Measurements from ENCODE around the gene UBE2D2.
"Not testable (repeated sequence)": the region's sequence is repeated elsewhere in the genome, so short reads cannot be mapped to it uniquely, and the experiment has no call there.

UBE2D2 gene

DNA sequence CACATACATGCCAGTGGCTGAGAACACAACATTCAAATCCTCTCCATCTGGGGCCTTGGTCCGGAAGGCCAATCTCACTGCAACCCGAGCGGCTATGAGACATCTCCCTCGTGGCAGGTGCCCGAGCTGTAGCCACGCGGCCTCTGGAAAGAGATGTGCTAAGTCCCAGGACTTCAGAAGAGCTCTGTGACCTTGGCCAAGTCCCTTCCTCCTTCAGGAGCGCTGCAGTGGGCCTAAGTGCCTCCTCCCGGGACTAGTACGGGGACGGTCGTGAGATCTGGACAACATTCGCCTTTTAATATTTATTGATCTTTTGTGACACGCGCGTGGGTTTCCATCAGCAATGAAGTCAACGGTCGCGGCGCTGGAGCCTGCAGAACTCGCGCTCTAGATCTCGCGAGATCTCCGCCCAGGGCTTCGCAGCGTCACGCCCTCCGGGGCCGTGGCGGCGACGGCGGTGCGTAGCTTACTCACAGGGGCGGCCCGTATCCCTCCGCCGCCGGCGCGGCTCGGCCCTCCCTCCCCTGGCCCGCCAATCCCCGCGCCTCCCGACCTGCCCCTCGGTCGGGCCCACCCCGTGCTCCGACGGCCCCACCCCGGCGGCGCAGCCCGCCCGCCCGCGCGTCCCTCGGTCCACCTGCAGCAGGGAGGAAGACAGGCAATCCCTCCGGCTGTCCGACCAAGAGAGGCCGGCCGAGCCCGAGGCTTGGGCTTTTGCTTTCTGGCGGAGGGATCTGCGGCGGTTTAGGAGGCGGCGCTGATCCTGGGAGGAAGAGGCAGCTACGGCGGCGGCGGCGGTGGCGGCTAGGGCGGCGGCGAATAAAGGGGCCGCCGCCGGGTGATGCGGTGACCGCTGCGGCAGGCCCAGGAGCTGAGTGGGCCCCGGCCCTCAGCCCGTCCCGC, at the start of gene UBE2D2:
Gene UBE2D2 (plus strand): TSS at position 588 of the 903 bp plus-strand sequence. CDS start 453 bp downstream, outside the sequence.
- peak; percentile 92 to 95 for DNase-seq (ENCODE audit: extremely low read depth in 1 of 2, low read depth in 1 of 2)

DNA sequence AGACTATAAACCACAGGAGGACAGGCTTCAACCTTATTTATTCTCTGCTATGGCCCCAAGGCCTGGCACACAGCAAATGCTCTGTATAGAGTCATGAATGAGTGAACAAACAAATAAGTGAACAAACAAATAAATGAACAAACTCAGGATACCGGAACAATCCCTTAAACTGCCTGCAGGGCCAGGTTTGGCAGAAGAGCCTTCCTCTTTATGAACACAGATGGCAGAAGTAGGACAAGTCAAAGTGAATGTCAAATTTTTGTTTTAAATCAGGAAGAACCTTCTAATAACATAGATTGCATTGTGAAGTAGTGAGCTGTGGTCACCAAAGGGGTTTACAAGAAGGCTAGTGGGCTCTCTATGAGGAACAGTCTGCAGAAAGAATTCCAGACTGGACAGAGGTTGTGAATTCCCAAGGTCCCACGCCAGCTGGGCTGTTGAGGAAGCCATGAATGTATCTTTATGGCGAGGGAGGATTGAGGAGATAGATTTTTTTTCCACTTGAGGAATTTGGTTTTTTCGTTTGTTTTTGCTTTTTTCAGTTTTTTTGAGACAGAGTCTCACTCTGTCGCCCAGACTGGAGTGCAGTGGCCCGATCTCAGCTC, 48.3 kb upstream of the UBE2D2 start:
- DNase-seq (ENCODE audit: extremely low read depth in 1 of 2, low read depth in 1 of 2), result no peak

DNA sequence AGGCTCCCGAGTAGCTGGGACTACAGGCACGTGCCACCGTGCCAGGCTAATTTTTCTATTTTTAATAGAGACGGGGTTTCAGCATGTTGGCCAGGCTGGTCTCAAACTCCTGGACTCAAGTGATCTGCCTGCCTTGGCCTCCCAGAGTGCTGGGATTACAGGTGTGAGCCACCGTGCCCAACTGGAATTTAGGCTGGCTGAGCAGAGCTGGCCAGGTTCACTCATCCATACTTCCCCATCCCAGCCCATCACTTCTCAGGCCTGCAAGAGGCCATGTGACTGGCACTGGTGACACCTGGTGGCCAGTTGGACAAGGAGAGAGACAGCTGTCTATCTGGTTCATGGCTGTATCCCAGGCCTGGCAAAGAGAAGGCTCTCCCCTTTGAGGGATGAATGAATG, 47.7 kb upstream of the UBE2D2 start:
- DNase-seq (ENCODE audit: extremely low read depth in 1 of 2, low read depth in 1 of 2), result peak in 1 of 2 donors; percentile 69

DNA sequence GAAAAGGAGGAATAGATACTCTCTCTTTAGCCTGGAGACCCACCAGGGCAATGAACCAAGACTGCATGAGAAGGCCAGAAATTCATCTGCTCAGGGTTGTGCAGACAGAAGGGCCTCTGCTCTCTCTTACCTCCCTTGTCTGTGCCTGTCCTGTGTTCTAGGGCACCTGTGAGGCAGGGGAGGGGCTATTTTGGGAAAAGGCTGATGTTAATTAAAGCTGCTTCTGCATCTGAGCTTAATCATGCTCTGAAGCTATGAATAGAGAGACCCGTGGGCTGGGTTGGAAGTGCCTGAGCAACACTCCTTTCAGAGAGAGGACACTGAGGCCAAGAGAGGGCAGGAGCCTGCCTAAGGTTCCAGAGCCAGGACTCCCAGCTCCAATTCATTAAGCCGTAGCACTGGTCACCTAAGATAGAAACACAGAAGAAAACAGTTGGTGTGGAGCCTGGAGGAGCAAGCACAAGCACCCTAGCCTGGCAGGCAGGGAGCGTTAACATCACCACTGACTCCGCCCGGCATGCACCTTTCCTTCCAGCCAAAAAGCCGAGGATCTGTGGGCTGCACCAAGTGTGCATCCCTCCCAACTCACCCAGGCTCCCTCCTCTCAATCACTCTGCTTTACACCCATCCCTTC, 47.2 kb upstream of the UBE2D2 start:
- DNase-seq (ENCODE audit: extremely low read depth in 1 of 2, low read depth in 1 of 2), result no peak

DNA sequence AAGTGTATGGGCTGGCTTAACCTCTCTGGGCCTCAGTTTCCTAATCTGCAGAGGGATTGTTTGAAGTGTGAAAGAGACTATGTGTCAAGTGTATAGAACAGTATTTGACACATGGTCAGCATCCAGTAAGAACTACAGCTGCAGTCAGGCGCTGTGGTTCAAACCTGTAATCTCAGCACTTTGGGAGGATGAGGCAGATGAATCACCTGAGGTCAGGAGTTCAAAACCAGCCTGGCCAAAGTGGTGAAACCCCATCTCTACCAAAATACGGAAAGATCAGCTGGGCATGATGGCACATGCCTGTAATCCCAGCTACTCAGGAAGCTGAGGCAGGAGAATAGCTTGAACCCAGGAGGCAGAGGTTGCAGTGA, 46.7 kb upstream of the UBE2D2 start:
- DNase-seq (ENCODE audit: extremely low read depth in 1 of 2, low read depth in 1 of 2), result peak in 1 of 2 donors; percentile 31

DNA sequence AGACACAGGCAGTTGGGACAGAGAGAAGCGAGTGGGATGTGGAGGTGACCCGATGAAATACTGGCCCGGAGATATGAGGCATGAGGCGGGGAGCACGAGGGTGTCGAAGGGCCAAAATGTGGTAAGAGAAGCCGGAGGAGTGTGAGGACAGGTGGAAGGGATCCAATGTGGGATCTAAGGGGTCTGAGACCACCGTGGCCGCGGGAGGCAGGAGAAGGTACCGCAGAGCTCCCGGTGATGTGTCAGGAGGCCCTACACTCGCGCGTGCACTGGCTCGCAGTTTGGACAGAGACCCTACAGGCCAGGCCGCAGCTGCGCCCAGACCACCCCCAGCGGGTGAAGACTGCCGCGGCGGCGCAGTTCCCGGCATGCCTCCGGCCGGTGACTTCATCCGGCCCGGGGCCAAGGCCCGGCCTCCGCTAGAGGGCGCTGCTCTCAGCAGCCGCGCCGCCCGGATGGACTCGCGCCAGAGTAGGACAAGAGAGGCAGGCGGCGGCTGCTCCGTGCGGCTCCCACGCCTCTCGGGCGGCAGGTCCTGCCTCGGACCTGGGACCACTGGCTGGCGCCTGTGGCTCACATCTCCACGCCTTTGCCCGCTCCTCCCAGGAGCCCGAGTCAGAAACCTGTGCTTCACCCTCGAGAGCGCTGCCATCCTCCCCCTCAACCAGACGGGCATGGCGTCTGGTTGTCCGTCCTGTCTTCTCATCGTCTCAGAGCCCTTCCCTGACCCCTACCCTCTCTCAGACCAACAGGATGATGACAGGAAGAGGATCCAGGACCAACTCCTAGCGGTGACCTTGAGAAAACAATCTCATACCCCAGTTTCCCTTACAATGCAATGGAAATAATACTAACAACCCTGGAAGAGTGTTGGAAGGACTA, 43.2 kb upstream of the UBE2D2 start:
- peak; percentile 75 to 79 for DNase-seq (ENCODE audit: extremely low read depth in 1 of 2, low read depth in 1 of 2)

DNA sequence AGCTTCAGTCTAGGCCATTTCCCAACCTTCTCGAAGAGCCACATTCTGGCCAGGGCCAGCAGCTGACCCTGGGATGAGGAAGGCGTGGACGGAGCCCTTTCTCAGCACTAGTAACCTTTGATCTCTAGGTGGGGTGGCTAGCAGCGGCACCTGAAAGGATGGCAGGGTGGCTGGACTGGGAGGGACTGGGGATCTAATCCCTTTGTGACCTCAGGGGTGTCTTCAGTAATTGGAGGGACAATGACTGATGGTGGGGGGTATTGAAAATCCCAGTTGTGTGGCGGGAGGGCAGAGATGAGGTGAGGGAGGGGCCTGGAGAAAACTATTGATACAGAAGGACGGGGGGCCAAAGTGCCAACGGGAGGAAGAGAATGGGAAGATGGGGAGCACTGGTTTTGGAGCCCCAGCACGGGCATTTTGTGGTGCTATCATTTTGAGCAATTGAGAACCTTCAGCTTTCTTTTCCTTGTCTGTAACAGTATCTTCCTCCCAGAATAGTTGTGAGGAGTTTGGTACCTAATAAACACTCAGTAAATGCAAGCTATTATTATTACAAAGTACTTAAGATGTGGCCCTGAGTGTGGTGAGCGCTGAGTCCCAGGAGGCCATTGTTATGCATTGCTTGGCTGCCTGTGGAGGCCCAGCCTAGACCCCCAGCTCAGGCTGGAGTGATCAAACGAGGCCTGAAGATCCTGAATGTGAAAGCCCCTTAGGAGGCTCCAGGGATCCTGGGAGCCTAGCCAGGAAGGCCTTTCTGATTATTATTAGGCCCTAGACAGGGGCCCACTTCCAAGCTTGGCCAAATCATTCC, 37.3 kb upstream of the UBE2D2 start:
- DNase-seq (ENCODE audit: extremely low read depth in 1 of 2, low read depth in 1 of 2), result no peak

DNA sequence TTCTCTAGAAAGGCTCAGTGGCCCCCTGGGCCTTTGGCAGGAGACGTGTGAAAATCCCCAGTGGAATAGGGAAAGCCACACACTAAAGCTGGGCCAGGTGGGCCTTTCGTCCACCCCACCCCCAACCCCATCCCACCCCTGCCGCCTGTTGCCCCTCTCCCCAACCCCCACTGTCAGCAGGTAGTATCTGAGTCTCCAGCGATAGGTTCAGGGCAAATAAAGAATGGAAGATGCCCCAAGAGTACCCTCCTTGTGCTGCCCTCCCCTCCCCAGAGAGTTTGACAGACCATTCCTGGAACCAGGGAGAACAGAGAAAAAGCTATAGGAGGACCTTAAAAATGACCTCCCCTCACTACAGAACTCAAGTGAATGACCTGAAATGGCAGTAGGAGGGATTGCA, 36.7 kb upstream of the UBE2D2 start:
- no peak for DNase-seq (ENCODE audit: extremely low read depth in 1 of 2, low read depth in 1 of 2)

DNA sequence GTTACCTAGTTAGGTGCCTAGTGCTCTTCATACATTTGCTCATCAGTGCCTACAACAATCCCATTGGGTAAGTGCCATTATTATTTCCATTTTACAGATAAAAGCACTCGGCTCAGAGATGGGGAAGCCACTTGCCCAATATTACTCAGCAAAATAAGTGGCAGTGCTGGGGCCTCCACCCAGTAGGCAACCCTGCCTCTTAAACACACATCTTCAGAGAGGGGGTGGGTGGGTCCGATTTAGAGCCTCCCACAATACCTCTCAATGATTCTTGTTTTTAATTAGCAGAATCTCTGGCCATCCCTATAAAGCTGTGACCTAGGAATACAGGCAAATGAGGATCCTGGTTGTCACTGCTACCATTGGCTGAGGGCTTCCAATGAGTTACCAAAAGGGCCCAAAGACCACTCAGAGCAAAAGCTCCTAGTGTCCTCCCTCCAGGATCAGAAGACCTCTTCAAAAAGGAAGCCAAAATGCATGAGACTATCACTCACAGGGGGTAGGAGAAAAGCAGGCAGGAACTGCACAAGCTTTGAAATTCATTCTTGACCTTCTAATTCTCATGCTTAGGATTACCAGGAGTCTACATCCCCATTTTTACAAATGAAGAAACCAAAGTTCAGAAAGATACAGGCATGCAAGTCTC, 36.1 kb upstream of the UBE2D2 start:
- no peak for DNase-seq (ENCODE audit: extremely low read depth in 1 of 2, low read depth in 1 of 2)

DNA sequence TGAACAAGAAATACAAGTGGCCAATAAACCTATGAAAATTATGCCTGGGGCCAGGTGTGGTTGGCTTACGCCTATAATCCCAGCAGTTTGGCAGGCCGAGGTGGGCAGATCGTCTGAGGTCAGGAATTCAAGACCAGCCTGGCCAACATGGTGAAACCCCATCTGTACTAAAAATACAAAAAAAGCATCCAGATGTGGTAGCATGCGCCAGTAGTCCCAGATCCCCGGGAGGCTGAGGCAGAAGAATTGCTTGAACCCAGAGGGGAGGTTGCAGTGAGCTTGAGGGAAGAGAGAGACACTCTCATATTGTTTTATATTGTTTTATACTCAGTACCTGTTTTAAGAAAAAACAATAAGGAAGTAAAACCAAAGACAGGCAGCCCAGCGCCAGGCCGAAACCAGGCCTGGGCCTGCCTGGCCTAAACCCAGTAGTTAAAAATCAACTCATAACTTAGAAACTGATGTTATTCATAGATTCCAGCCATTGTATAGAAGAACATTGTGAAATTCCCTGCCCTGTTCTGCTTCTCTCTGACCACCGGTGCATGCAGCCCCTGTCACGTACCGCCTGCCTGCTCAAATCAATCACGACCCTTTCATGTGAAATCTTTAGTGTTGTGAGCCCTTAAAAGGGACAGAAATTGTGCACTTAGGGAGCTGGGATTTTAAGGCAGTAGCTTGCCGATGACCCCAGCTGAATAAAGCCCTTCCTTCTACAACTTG, 35.4 kb upstream of the UBE2D2 start:
- not testable (repeated sequence) for DNase-seq (ENCODE audit: extremely low read depth in 1 of 2, low read depth in 1 of 2)

DNA sequence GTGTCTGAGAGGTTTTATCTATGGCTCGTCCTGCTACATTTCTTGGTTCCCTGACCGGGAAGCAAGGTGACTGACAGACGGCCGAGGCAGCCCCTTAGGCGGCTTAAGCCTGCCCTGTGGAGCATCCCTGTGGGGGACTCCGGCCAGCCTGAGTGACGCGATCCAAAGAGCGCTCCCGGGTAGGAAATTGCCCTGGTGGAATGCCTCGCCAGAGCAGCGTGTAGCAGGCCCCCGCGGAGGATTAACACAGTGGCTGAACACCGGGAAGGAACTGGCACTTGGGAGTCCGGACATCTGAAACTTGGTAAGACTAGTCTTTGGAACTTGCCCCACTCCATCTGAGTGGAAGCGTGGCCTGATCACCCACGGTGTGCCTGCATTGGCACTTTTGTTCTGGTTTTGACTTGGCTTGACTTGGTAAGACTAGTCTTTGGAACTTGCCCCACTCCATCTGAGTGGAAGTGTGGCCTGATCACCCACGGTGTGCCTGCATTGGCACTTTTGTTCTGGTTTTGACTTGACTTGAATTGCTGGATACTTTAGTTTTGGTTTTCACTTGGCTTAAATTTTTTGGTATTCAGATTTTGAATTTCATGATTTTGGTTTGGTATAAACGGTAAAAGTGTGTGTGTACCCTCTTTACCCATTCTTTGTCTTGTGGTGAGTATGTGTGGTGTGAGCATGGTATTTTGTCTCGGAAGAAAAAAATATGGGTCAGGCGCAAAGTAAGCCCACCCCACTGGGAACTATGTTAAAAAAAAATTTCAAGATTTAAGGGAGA, 34.6 kb upstream of the UBE2D2 start:
- not testable (repeated sequence) for DNase-seq (ENCODE audit: extremely low read depth in 1 of 2, low read depth in 1 of 2)

DNA sequence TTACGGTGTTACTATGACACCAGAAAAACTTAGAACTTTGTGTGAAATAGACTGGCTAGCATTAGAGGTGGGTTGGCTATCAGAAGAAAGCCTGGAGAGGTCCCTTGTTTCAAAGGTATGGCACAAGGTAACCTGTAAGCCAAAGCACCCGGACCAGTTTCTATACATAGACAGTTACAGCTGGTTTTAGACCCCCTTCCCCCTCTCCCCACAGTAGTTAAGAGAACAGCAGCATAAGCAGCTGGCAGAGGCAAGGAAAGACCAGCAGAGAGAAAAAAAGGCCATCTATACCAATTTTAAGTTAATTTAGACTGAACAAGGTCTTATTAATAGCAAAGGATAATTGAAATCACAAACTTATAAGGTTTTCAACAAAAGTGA, 34.1 kb upstream of the UBE2D2 start:
- not testable (repeated sequence) for DNase-seq (ENCODE audit: extremely low read depth in 1 of 2, low read depth in 1 of 2)

DNA sequence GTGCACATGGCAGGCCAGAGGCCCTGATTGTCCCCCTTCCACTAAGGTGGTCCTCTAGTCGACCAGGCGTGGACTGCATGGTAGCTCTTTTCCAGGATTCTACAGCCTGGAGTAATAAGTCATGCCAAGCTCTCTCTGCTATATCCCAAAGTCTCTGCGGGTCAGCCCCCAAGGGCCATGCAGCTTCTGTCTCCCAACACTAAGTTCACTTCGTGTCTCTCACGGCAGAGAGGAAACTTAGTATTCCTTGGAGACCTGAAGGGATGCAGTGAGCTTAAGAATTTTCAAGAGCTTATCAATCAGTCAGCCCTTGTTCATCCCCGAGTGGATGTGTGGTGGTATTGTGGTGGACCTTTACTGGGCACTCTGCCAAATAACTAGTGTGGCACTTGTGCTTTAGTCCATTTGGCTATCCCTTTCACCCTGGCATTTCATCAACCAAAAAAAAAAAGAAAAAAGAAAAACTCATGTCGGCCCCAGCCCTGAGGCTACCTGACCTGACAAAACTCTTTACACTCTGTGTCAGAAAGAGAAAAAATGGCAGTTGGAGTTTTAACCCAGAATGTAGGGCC, 33.2 kb upstream of the UBE2D2 start:
- DNase-seq (ENCODE audit: extremely low read depth in 1 of 2, low read depth in 1 of 2), result not testable (repeated sequence)

DNA sequence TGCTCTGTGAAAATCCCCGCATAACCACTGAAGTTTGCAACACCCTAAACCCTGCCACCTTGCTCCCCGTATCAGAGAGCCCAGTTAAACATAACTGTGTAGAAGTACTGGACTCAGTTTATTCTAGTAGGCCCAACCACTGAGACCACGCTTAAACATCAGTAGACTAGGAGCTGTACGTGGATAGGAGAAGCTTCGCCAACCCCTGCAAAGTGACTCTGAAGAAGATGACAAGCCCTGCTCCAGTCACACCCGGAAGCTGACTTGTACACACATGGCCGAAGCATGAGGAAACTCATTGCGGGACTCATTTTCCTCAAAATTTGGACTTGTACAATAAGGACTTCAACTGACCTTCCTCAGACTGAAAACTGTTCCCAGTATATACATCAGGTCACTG, 32.4 kb upstream of the UBE2D2 start:
- DNase-seq (ENCODE audit: extremely low read depth in 1 of 2, low read depth in 1 of 2), result not testable (repeated sequence)

DNA sequence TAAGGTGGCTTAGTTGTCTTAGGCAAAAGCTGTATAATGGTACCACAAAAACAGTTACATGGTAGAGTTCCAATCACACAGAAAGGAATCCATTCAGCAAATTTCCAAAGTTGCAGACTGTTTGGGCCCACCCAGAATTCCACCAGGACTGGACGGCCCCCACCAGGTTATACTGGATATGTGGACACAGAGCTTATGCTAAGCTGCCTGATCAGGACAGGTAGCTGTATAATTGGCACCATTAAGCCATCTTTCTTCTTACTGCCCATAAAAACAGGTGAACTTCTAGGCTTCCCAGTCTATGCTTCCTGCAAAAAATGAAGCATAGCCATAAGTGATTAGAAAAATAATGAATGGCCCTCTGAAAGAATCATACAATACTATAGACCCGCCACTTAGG, 31.1 kb upstream of the UBE2D2 start:
- not testable (repeated sequence) for DNase-seq (ENCODE audit: extremely low read depth in 1 of 2, low read depth in 1 of 2)

DNA sequence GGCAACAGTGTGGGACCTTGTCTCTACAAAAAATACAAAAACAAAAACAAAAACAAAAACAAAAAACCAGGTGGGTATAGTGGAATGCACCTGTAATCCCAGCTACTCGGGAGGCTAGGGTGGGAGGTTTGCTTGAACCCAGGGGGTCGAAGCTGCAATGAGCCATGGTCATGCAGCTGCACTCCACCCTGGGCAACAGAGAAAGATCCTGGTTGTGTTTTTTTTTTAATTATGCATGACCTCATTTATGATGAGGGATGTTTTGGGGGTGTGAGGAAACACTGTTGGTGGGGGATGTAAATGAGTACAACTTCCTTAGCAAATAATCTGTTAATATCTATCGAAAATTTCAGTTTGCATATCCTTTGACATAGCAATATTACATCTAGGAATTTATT, 29.4 kb upstream of the UBE2D2 start:
- no peak for DNase-seq (ENCODE audit: extremely low read depth in 1 of 2, low read depth in 1 of 2)

DNA sequence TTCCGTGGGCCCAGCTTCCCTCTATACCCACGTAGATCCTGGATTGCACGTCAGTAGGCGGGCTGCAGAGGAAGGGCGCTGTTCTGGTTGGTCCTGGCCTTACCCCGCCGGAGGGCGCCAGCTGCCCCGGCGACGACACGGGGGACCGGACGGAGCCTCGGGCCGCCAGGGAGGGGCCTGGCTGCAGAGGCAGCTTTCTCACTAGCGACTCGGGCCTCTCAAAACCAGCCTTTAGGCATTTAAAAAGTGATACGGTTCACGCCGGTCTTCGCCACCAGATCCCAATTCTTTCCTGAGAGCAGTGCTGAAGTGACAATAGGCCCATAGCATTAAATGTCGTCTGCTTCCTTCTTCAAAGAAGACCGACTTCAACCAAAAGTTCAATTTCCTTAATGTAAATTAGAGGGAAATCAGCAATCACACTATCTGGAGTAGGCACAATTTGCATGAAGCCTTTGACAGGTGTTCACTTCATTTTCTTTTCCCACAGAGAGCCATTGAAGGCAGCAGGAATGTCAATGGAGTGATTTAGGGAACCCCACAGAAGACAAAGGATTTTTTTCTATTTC, 17.6 kb upstream of the UBE2D2 start:
- DNase-seq (ENCODE audit: extremely low read depth in 1 of 2, low read depth in 1 of 2), result peak; percentile 30 to 37

Data from stimulated activated CD8-positive, alpha-beta memory T cell treated with anti-CD3 and anti-CD28 coated beads, Interleukin-7, amount 100 ng/mL, for 48 hours (primary cell).